ENCODE measurements around the gene KXD1.
"Not testable (repeated sequence)": the region's sequence is repeated elsewhere in the genome, so short reads cannot be mapped to it uniquely, and the experiment has no call there.

Gene KXD1, protein sequence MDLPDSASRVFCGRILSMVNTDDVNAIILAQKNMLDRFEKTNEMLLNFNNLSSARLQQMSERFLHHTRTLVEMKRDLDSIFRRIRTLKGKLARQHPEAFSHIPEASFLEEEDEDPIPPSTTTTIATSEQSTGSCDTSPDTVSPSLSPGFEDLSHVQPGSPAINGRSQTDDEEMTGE

DNA sequence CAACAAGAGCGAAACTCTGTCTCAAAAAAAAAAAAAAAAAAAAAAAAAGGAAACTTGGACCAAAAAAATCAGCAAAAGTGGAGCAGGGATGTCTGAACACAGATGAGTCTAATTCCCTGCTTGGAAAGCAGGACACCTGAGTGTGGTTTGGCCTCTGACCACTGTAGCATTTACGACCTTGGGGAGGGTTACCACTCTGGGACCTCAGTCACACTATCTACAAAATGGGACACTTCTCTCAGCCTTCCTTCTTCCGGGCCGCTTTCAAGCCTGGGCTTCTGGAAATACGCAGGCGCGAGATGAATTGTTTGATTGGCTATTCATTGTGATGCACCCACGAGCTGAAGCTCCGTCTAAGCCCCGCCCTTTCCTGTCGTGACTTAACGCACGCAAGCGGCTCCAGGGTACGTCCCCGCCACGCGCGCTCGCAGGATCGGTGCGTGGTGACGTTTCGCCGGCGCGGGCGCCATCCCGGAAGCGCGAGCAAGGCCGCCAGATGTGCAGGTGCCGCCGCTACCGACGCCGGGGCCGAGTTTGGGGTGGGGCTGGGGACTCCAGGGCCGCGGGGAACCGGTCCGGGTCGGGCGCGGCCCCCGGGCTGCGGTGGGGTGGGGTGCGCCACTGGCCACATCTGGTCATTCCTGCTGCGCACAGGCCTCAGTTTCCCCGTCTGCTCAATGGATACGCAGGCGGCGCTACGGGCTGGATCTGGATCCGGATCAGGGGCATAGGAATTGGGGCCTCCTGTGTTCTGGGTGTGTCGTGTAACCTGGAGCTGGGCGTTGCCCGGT lies at the start of gene KXD1:
Gene KXD1 (plus strand): TSS at position 460 of the 791 bp plus-strand sequence. CDS start 4,187 bp downstream, outside the sequence.
- DNase-seq, result peak; percentile 99

DNA sequence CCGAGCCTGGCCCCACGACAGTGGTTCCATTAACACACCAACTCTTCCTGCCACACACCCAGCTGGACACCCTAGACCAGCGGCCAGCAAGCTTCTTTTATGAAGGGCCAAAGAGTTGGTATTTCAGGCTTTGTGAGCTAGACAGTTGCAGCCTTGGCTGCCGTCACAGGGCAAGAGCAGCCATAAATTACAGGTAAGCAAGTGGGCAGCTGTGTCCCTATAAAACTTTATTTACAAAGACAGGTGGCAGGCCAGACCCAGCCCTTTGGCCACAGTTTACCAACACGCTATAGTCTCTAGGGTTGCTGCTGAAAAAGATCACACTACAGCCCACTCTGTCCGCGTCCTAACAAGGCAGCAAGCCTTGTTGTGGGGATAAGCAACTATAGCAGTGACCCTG lies 49.1 kb upstream of the KXD1 start:
- DNase-seq, result no peak

DNA sequence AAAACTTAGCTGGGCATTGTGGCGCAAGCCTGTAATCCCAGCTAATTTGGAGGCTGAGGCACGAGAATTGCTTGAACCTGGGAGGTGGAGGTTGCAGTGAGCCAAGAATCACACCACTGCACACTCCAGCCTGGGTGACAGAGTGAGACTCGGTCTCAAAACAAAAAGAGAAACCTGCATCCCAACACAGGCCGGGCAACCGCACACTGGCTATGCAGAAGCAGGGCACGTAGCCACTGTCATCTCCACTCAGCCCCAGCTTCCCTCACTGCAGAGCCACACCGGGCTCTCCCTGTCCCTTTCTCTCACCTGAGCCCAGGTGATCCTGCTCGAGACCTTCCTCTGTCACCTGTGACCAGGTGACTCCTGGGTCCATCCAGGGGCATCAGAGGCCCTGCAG lies 47.5 kb upstream of the KXD1 start:
- DNase-seq, result no peak

DNA sequence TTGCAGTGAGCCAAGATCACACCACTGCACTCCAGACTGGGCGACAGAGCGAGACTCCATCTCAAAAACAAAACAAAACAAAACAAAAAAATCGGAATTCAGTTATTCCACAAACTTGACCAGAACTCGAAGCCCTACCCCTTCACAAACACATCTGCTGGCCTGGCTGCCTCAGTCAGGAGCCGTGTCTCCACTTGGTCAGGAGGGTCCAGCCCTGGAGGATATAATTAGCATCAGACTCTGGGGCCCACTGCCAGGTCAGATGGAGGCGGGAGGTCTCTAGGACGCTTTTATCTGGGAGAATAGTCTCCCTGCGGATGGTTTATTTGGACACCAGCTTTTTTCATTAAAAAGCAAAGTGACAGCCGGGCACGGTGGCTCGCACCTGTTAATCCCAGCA lies 43.8 kb upstream of the KXD1 start:
- DNase-seq, result no peak

DNA sequence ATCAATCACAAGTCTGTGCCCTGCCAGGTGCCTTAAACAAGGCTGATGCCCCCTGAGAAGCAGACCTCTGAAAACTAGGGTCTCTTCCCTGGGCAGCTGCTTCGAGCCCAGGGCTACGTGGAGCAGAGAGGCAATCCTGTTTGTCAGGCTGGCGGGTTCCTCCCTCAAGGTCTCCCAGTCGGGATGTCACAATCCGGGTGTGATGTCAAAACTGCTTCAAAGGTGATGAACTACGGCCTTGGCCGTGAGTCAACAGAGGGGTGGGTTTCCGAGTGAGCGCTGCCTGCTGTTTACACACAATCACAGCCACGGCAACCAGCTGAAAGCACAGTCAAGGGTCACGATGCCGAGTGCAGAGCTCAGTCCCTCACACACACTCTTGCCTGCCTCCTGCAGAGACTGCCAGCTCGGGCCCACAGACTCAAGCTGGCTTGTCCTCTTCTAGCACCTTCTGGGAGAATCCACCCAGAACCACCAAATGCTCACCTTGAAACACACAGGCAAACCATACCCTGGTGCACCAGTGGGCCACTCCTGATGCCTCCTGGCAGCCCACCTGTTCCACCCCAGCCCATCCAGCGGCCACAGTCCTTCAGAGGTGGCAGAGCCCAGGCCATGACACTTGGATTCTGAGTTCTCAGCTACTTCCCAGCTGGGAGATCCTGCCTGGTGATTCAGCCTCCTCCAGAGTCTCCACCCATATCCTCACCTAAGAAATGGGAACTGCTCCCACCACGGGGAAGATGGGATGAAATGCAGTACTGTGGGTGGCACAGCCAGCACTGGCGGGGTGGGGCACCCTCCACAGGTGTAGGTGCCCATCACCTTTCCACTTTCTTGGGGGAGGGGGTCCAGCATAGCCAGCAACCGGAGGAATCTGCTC lies 42.6 kb upstream of the KXD1 start:
- DNase-seq, result no peak

DNA sequence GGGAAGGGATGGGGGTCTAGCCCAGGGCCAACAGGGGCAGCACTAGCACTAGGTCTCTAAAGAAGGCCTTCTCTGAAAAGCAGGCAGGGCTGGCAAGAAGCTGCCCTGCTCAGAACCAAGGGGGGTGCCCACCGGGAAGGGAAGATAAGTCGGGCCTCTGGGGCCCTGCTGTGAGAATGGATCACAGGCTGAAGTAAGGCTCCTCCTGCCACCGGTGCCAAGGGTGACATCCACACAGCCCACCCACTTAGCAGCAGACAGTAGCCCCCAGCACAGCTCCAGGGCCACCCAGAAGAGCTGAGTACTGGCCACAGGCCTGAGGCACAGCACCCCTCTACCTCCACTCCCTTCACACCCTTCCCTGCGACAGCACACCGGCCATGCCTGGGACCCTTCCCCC lies 41.7 kb upstream of the KXD1 start:
- DNase-seq, result no peak

DNA sequence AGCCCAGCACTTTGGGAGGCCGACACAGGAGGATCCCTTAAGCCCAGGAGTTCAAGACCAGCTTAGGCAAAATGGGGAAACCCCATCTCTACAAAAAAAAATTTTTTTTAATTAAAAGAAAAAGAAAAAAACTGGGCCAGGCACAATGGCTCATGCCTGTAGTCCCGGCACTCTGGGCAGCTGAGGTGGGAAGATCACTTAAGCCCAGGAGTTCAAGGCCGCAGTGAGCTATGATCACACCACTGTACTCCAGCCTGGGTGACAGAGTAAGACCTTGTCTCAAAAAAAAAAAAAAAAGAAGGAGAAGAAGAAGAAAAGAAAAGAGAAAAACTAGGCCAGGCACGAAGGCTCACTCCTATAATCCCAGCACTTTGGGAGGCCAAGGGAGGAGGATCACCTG lies 40.1 kb upstream of the KXD1 start:
- DNase-seq, result no peak

DNA sequence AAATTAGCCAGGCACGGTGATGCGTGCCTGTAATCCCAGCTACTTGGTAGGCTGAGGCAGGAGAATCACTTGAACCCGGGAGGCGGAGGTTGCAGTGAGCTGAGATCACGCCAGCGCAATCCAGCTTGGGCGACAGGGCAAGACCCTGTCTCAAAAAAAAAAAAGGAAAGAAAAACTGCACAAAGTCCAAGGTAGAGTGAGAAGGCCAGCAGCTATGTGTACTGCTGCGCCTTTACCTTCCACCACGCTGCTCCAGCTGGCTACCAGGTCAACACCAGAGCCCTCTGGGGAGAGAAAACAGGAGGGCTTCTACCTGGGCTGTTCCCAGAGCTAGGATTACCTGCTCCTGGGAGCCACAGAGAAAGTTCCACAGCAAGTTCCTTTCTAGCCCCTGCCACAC lies 39.0 kb upstream of the KXD1 start:
- DNase-seq, result no peak

DNA sequence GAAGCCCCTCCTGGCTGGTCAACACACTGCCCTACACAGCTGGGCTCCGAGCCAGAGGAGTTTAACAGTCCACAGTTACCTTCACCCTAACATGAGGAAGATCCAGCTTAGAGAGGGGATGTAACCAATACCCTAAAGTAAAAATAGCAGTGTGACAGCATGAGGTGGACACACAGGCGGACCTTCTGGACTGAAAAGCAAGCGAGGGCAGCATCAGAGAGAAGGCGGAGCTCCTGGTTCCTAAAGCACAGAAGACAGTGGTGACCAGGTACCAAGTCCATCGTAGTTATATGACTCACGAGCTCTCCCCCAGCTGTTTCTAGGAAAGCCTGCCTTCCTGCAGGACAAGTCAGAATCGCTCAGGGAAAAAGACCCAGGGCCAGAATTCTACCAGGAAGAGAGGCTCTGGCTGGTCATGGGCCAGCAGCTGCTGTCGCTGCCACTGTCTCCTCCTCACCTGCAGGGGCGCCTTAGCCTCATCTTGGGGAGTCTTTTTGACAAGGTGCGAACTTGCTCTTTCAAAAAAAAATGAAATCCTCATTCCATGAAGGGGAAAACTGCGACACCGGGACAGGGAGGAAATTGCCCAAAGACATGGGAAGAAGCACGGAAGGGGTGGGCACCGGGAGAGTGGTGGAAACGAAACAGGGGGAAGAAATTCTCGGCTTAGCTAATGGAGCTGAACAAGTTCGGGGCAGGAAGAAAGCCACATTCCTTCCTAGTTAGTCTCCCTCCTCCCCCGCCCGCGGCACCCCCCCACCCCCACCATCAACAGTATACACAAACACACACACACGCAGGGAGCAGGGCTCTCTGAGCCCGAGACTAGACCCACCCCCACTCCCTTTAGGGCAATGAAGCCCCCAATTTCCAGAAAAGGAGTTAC lies 37.5 kb upstream of the KXD1 start:
- DNase-seq, result peak; percentile 35

DNA sequence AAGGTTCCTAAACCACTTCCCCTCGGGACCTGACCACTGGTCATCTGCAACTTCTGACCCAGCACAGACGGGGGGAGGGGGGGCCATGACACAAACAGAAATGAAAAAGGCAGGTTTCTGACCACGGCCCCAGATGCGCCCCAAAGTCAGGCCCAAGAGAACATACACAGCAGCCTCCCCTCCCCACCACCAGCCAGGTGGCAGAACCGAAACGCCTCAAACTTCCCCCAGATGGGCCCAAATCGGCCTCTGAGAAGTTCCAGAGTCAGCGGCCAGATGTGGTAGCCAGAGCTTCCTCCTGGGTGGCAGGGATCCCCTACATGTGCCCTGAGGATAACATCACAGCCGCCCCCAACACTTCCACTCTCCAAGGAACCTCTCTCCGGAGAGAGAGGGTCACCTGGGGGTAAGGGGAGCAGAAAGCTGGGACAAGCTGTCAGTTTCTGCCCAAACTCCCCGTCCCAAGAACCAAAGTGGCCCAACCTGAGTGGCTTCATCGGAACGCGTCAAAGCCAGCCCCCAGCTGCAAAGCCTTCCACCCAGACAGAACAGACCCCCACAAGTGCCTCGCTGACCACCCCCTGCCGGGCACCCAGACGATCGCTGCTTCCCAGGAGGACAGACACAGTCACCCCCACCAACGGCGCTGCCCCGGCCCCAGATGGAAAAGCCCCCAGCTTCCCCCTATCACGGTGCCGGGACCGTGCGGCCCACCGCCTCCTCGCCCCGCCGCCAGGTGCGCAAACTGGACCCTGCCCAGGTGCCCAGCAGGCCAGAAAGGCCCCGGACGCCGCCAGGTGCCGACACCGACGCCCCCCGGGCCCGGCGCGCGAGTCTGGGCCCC lies 36.6 kb upstream of the KXD1 start:
- DNase-seq, result no peak

DNA sequence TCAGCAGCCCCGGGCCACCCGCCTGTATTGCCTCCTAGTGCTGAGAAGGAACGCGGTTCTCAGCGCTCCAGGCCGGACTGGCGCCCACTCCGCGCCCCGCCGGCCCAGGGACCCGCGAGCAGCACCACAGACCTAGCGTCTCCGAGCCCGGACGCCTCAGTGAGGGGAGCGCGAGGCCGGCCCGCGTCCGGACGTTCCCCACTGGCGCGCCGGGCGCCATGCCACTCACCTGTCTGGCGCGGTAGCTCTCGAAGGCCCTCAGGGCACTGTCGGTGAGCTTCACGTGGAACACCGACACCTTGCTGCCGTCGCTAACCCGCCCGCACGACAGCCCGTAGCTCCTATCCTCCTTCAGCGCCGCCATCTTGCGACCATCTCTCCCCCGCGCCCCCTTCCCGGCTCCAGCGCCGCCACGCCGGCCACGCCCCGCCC lies 36.0 kb upstream of the KXD1 start, which contains the start of gene ELL:
Gene ELL (minus strand): TSS at position 379 of the 432 bp plus-strand sequence. CDS start 15 bp downstream, at position 364.
- no peak for DNase-seq

DNA sequence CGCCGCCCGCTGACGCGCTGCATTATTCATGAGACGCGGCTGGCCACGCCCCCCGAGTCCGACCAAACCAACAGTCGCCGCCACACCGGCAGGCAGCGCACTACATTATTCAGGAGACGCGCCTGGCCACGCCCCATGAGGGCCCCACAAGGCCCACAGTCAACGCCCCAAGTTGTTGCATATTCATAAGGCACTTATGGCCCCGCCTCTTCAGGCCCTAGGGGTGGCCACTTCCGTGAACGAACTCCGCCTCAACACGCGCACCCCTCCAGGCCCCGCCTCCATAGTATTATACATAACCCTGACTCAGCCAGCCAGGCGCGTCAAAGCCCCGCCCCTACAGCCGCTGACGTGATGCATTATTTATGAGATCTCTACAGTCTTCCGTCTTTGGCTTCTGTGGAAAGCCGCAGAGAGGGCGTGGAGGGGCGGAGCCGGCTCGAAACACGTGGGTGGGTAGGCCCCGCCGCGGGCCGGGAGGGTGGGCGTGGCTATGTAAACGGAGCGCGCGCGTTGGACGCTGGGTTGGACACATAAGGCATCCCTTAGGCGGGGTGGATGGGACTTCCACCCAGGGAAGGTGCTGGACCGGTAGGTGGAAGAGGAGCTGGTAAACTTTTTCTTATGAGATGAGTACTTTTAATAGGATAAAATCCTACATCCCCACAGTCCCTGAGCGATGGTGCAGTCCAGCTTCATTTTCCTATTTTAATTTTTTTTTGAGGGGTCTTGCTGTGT lies 35.4 kb upstream of the KXD1 start:
- peak; percentile 100 for DNase-seq

DNA sequence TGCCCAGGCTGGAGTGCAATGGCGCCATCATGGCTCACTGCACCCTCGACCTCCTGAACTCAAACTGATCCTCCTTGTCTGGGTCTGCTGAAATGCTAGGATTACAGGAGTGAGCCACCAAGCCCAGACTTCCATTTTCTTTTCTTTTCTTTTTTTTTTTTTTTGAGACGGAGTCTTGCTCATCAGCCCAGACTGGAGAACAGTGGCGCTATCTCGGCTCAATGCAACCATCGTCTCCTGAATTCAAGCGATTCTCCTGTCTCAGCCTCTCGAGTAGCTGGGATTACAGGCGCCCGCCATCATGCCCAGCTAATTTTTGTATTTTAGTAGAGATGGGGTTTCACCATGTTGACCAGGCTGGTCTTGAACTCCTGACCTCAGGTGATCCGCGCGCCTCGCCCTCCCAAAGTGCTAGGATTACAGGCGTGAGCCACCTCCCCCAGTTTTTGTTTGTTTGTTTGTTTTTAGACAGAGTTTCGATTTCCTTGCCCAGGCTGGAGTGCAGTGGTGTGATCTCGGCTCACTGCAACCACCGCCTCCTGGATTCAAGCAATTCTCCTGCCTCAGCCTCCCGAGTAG lies 34.7 kb upstream of the KXD1 start:
- DNase-seq, result not testable (repeated sequence)

DNA sequence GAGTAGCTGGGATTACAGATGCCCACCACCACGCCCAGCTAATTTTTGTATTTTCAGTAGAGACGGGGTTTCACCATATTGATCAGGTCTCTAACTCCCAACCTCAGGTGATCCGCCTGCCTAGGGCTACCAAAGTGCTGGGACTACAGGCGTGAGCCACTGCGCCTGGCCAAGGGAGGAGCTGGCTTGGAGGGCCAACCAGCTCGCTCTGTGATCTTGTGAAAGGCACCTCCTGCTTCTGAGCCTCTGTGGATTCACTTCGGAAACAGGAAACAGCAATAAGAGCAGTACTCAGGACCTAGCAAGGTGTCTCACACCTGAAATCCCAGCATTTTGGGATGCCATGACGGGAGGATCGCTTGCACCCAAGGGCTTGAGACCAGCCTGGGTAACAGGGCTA lies 33.8 kb upstream of the KXD1 start:
- DNase-seq, result no peak

DNA sequence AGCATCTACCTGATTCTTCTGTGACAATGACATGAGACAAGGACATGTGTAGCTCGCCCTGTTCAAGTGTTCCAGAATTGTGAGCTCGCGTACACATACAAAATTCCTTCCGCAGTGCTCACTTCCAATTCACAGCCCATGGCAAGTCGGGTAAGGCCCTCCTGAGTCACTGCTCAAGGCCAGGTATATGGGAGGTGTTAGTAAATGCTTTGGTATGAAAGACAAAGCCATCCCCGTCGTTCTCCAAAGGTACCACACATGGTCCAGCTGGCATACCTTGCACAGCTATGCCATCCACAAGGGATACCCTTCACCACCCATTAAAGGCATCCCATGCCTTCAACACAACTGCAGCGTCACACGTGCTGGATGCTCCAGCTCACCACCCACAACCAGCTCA lies 31.4 kb upstream of the KXD1 start:
- no peak for DNase-seq

DNA sequence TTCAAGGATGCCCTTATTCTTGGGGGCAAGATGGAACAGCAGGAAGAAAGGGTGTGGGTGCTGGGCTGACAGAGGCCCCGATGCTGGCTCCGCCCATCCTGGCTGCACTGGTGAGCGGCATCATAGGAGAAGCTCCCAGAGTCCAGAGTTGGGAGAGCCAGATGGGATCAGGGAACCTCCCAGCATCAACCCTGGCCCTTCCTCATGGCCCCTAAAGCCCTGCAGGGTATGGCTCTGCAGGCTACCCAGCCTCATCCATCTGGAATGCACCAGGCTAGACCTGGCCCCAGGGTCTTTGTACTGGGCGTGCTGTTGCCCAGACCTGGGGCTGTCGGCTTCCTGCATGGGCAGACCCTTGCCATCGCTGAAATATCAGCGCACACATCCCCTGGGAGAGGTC lies 27.9 kb upstream of the KXD1 start:
- no peak for DNase-seq

DNA sequence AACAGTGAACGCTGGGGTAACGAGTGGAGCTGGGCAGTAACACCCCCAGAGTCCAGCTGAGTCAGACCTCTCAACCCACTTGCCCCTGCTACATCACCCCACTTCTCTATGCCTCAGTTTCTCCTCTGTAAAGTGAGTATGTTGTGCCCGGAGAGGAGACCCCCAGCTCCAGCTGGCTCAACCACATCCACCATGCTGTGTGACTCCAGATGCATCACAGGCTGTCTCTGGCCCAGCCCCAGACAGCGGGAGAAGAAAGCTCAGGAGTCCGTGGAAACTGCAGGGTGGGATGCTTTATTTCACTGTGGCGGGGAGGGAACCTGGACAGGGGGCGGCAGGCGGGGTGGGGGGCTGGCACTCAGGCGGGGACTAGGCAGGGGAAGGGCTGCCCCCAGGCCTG lies 26.2 kb upstream of the KXD1 start:
- no peak for DNase-seq

DNA sequence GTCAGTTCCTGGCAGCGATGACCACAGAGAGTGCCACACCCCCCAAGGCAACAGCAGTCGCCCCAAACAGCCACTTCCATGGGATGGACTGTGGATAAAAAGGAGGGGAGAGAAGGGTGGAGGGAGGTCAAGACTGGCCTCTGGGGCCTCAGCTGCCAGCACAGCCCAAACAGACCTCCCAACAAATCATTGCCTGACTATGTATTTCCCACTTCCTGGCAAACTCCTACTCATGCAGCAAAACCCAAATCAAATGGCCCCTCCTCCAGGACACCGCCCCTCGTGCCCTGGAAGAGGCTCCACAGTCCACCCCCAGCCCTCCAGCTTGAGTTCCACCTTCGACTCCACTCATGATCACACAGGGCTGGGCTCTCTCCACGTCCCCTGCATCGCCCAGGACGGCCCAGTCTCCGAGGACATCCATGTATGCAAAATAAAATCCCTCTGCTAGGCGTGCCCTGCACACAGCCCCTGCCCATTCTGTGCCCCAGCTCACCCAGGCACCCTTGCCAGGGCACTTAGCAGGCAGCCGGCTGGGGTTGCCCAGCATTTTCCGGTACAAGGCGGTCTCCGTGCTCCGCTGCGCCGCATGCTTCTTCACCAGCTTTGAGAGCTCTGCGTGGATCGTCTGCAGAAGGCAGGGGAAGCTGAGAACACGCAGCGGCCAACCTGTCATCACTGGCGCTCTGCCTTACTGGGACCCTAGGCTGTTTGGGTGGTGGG lies 25.3 kb upstream of the KXD1 start:
- DNase-seq, result no peak

DNA sequence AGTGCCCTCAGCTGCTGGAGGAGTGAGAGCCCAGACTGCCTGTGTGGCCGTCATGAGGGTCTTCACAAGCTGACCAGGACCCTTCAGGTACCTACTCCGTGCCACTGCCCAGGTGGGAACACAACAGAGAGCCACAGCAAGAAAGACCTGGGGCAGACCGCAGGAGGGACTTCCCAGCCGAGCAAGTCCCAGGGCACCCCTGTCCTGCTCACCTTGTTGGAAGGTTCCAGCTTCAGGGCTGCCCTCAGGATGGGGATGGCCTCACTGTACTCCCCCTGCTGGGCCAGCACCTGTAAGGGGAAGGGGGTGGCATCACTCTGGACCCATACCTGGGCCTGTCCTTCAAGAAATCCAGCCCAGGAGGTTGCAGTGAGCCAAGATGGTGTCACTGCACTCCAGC lies 24.6 kb upstream of the KXD1 start:
- no peak for DNase-seq

DNA sequence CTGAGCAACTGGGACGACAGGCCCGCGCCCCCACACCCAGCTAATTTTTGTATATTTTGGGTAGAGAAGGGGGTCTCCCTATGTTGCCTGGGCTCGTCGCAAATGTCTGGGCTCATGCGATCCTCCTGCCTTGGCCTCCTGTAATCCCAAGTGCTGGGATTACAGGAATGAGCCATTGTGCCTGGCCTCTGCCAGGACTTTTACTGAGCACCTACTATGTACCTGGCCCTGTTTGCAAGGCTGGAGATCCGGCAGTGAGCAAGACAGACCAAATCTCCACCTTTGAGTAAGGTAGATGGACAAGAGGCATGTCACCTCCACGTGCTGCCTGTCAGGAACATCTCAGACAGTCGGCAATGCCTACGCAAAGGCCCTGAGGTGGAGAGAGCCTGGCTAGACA lies 21.2 kb upstream of the KXD1 start:
- no peak for DNase-seq
